PFSK-1 (cell line): Measurements from ENCODE around the gene NAV2.

Source experiments
- POLR2AphosphoS5 ChIP-seq: IDR thresholded peaks from 2 replicates; pipeline ENCODE4 v1.6.1; 2012; ENCODE audit warnings: low read depth, mild to moderate bottlenecking, control low read depth, low read length, moderate library complexity
- SIN3A ChIP-seq: IDR thresholded peaks from 2 replicates; pipeline ENCODE4 v1.6.1; 2012; ENCODE audit warnings: mild to moderate bottlenecking, low read length, moderate library complexity, borderline replicate concordance; ENCODE audit not compliant: insufficient read depth

DNA sequence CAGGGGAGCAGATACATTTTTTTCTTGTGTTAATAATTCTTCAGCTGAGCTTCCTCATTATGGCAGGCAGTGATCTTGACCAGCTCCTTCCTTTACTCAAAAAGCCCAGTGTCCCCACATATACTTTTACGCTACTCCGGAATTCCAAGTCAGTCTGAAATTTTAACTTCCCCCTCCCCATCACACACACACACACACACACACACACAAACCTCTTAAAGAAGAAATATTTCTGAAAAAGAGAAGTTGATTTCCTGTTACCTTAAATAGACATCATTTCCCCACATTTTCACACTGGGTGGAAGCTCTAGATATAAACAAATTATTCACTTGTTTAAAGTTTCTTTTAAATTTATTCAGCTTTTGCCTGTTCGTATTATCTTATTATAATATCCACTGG is 333.8 kb downstream of the NAV2 start:
- TF ChIP-seq SIN3A (no peak), POLR2AphosphoS5 (no peak)
